ENCODE measurements around the gene SERPINA4.

The SERPINA4 gene

GRCh38 chr14:94543449-94544124, 17.7 kb upstream of the SERPINA4 start:
- no peak for DNase-seq

GRCh38 chr14:94544726-94545125, 16.5 kb upstream of the SERPINA4 start:
- DNase-seq: no peak

- no peak for DNase-seq
Observed at GRCh38 chr14:94545131-94545841, 16.0 kb upstream of the SERPINA4 start.

- DNase-seq: no peak
Observed at GRCh38 chr14:94547151-94547680, 14.0 kb upstream of the SERPINA4 start.

- no peak for DNase-seq
Observed at GRCh38 chr14:94547726-94548125, 13.5 kb upstream of the SERPINA4 start.

- DNase-seq: no peak
Observed at GRCh38 chr14:94548131-94548998, 12.9 kb upstream of the SERPINA4 start.

- DNase-seq: peak; percentile 7
Observed at GRCh38 chr14:94548999-94549985, 11.9 kb upstream of the SERPINA4 start.

GRCh38 chr14:94550041-94550440, 11.2 kb upstream of the SERPINA4 start:
- DNase-seq: no peak

GRCh38 chr14:94555991-94556390, 5.3 kb upstream of the SERPINA4 start:
- DNase-seq: no peak

GRCh38 chr14:94557327-94557726, 3.9 kb upstream of the SERPINA4 start:
- no peak for DNase-seq

GRCh38 chr14:94558842-94559241, 2.4 kb upstream of the SERPINA4 start:
- DNase-seq: no peak

GRCh38 chr14:94559638-94560290, 1.5 kb upstream of the SERPINA4 start:
- DNase-seq: no peak

- no peak for DNase-seq
Observed at GRCh38 chr14:94560291-94560665, 964 bp upstream of the SERPINA4 start.

- DNase-seq: no peak
Observed at GRCh38 chr14:94561656-94562010, 391 bp downstream of the SERPINA4 start.

GRCh38 chr14:94562022-94562421, 780 bp downstream of the SERPINA4 start:
- no peak for DNase-seq

GRCh38 chr14:94562941-94563883, 2.0 kb downstream of the SERPINA4 start:
- no peak for DNase-seq

- no peak for DNase-seq
Observed at GRCh38 chr14:94564381-94564780, 3.1 kb downstream of the SERPINA4 start.

- no peak for DNase-seq
Observed at GRCh38 chr14:94568186-94568585, 6.9 kb downstream of the SERPINA4 start.

GRCh38 chr14:94569381-94570001, 8.2 kb downstream of the SERPINA4 start:
- DNase-seq: no peak

GRCh38 chr14:94570002-94570400, 8.8 kb downstream of the SERPINA4 start:
- no peak for DNase-seq
